Measurements from ENCODE around the gene CRYBG2. TPM values are rescaled to one million over a fixed set of nuclear protein-coding genes. Genes with fewer than 3 reads are reported as not detected.

CRYBG2 gene
- polyA plus RNA-seq, 1 donor from 2014 or later: 2.5 TPM

DNA sequence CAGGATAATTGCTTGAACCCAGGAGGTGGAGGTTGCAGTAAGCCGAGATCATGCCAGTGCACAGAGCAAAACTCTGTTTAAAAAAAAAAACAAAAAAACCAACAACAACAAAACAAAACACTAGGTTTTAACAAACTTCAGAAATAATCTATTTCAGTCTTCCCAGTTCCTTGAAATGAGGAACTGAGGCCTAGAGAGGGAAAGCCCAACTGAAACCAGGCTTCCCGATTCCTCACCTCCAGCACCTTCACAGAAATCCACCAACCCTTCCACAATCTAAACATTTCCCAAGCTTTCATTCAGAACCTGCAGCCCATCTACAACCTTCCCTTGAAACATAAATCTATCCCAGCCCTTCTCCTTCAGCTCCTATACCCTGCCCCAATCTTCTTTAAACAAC is 36.8 kb downstream of the CRYBG2 start:
- H3K27me3 ChIP-seq (ENCODE audit: insufficient read depth, low read depth, low read length): no peaks in the 10 kb centered on the region
- H3K36me3 ChIP-seq (ENCODE audit: insufficient read depth, low read length): no peaks in the 10 kb centered on the region
- H3K9me3 ChIP-seq (ENCODE audit: low read length): no peaks in the 10 kb centered on the region
- TF ChIP-seq RAD21 (conservative IDR thresholded peaks at IDR 0.05): no peak
- TF ChIP-seq SMC3 (conservative IDR thresholded peaks at IDR 0.05; ENCODE audit: poor library complexity): no peak
- no peak for TF ChIP-seq TAF1 (IDR thresholded peaks at IDR 0.05; ENCODE audit: low read depth)
- TF ChIP-seq, protein P1, sequence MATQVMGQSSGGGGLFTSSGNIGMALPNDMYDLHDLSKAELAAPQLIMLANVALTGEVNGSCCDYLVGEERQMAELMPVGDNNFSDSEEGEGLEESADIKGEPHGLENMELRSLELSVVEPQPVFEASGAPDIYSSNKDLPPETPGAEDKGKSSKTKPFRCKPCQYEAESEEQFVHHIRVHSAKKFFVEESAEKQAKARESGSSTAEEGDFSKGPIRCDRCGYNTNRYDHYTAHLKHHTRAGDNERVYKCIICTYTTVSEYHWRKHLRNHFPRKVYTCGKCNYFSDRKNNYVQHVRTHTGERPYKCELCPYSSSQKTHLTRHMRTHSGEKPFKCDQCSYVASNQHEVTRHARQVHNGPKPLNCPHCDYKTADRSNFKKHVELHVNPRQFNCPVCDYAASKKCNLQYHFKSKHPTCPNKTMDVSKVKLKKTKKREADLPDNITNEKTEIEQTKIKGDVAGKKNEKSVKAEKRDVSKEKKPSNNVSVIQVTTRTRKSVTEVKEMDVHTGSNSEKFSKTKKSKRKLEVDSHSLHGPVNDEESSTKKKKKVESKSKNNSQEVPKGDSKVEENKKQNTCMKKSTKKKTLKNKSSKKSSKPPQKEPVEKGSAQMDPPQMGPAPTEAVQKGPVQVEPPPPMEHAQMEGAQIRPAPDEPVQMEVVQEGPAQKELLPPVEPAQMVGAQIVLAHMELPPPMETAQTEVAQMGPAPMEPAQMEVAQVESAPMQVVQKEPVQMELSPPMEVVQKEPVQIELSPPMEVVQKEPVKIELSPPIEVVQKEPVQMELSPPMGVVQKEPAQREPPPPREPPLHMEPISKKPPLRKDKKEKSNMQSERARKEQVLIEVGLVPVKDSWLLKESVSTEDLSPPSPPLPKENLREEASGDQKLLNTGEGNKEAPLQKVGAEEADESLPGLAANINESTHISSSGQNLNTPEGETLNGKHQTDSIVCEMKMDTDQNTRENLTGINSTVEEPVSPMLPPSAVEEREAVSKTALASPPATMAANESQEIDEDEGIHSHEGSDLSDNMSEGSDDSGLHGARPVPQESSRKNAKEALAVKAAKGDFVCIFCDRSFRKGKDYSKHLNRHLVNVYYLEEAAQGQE (IDR thresholded peaks at IDR 0.05; ENCODE audit: borderline replicate concordance): no peak
- TF ChIP-seq MXI1 (conservative IDR thresholded peaks at IDR 0.05; ENCODE audit: poor library complexity, severe bottlenecking): no peak
- TF ChIP-seq, protein P2, sequence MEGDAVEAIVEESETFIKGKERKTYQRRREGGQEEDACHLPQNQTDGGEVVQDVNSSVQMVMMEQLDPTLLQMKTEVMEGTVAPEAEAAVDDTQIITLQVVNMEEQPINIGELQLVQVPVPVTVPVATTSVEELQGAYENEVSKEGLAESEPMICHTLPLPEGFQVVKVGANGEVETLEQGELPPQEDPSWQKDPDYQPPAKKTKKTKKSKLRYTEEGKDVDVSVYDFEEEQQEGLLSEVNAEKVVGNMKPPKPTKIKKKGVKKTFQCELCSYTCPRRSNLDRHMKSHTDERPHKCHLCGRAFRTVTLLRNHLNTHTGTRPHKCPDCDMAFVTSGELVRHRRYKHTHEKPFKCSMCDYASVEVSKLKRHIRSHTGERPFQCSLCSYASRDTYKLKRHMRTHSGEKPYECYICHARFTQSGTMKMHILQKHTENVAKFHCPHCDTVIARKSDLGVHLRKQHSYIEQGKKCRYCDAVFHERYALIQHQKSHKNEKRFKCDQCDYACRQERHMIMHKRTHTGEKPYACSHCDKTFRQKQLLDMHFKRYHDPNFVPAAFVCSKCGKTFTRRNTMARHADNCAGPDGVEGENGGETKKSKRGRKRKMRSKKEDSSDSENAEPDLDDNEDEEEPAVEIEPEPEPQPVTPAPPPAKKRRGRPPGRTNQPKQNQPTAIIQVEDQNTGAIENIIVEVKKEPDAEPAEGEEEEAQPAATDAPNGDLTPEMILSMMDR (IDR thresholded peaks at IDR 0.05; ENCODE audit: poor library complexity, severe bottlenecking): no peak
- no peak for TF ChIP-seq POLR2AphosphoS5 (IDR thresholded peaks at IDR 0.05)
- no peak for TF ChIP-seq EZH2 (IDR thresholded peaks at IDR 0.05; ENCODE audit: borderline replicate concordance, insufficient read depth, low read length, poor library complexity, severe bottlenecking)
- no peak for TF ChIP-seq EP300 (conservative IDR thresholded peaks at IDR 0.05; ENCODE audit: poor library complexity, severe bottlenecking)
- H3F3A ChIP-seq (ENCODE audit: insufficient read depth, low read length, poor library complexity, severe bottlenecking): no peaks in the 10 kb centered on the region
- no peak overlapping the region for H2AFZ ChIP-seq (ENCODE audit: low read depth, low read length)
- H3K27ac ChIP-seq (ENCODE audit: low read length): no peak overlapping the region
- no peak overlapping the region for H3K9ac ChIP-seq (ENCODE audit: low read length)
- no peak overlapping the region for H3K4me3 ChIP-seq (ENCODE audit: low read length)
- H4K20me1 ChIP-seq (ENCODE audit: insufficient read depth): no peaks in the 10 kb centered on the region
- no peaks in the 10 kb centered on the region for H3K9me2 ChIP-seq (ENCODE audit: insufficient read depth, low read length)
- no peak overlapping the region for H3K4me2 ChIP-seq (ENCODE audit: low read length)
- H3K79me2 ChIP-seq (replicated peaks; ENCODE audit: insufficient read depth, low read length): no peaks in the 10 kb centered on the region

DNA sequence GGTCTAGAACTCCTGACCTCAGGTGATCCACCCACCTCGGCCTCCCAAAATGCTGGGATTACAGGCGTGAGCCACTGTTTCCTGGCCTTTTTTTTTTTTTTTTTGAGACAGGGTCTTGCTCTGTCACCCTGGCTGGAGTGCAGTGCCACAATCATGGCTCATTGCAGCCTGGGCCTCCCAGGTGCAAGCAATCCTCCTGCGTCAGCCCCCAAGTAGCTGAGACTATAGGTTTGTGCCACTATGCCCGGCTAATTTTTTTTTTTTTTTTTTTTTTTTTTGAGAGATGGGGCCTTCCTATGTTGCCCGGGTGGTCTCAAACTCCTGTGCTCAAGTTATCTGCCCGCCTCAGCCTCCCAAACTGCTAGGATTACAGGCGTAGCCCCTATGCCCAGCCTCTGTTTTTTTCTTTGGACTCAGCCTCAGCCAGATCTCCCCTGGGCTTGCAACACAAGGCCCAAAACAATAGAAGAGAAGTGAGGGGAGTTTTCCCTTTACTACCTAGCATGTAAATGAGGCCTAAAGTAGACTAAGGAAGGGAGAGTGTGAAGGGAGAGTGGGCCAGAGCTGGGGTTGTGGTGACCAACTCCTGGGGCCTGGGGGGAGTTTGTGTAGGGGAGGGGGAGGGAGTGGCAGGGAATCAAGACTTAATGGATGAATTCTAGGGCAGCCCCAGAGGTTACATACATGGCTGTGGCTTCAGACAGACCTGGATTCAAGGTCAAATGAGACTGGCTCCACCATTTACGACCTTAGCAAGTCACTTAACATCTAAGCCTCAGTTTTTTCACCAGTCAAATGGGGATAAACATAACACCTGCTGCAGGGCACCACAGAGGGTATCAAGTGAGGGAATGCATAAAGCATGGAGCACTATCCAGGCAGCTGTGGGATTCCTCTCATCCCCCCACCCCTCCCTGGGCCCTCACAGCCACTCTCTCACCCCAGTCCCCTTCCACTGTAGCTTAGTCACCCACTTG is 37.8 kb downstream of the CRYBG2 start:
- Histone ChIP-seq H3K9ac (ENCODE audit: low read length) (no peak overlapping the region), H3K4me3 (ENCODE audit: low read length) (no peak overlapping the region), H3K36me3 (ENCODE audit: insufficient read depth, low read length) (no peaks in the 10 kb centered on the region), H3K27ac (ENCODE audit: low read length) (no peak overlapping the region), H3F3A (ENCODE audit: insufficient read depth, low read length, poor library complexity, severe bottlenecking) (no peaks in the 10 kb centered on the region), H3K9me3 (ENCODE audit: low read length) (no peaks in the 10 kb centered on the region), H4K20me1 (ENCODE audit: insufficient read depth) (no peaks in the 10 kb centered on the region), H3K4me2 (ENCODE audit: low read length) (no peak overlapping the region), H3K27me3 (ENCODE audit: insufficient read depth, low read depth, low read length) (no peaks in the 10 kb centered on the region), H2AFZ (ENCODE audit: low read depth, low read length) (no peak overlapping the region), H3K9me2 (ENCODE audit: insufficient read depth, low read length) (no peaks in the 10 kb centered on the region), H3K79me2 (replicated peaks; ENCODE audit: insufficient read depth, low read length) (no peaks in the 10 kb centered on the region)
- TF ChIP-seq SMC3 (conservative IDR thresholded peaks at IDR 0.05; ENCODE audit: poor library complexity) (no peak), MXI1 (conservative IDR thresholded peaks at IDR 0.05; ENCODE audit: poor library complexity, severe bottlenecking) (no peak), EZH2 (IDR thresholded peaks at IDR 0.05; ENCODE audit: borderline replicate concordance, insufficient read depth, low read length, poor library complexity, severe bottlenecking) (no peak), POLR2AphosphoS5 (IDR thresholded peaks at IDR 0.05) (no peak), EP300 (conservative IDR thresholded peaks at IDR 0.05; ENCODE audit: poor library complexity, severe bottlenecking) (no peak), RAD21 (conservative IDR thresholded peaks at IDR 0.05) (no peak)
- TF ChIP-seq, protein P2 (IDR thresholded peaks at IDR 0.05; ENCODE audit: poor library complexity, severe bottlenecking): no peak
- TF ChIP-seq, protein P1 (IDR thresholded peaks at IDR 0.05; ENCODE audit: borderline replicate concordance): no peak

Measured in neural cell (in vitro differentiated cells).